GM13977 (cell line): ENCODE data around the gene SHROOM3.

Experiments used
- DNase-seq: peaks from one replicate; pipeline ENCODE4 v3.0.0; 2012; ENCODE audit warnings: low spot score
- CTCF ChIP-seq: IDR thresholded peaks from 2 replicates; pipeline ENCODE4 v1.5.1; 2012; ENCODE audit warnings: mild to moderate bottlenecking, control low read depth; ENCODE audit not compliant: insufficient read depth; ENCODE audit errors: extremely low read depth, missing control alignments
- in situ Hi-C: fragments of 300-500 bp; cut with MboI; formaldehyde crosslinking; loops from one replicate; pipeline ENCODE4 v1.12.0; 2022; ENCODE audit warnings: low sequenced_read_pairs, low pct_unique_long_range_greater_than_20kb, mixed read lengths, inconsistent platforms; ENCODE audit not compliant: unreplicated experiment

Gene SHROOM3

GRCh38 chr4:76772498-76773106 is 337.6 kb downstream of the SHROOM3 start:
- no peak for DNase-seq
- in situ Hi-C loops: no loop called here
- TF ChIP-seq CTCF: no peak

- in situ Hi-C loops: no loop called here
- no peak for TF ChIP-seq CTCF
- DNase-seq: no peak
These were observed 338.7 kb downstream of the SHROOM3 start for GRCh38 chr4:76773766-76774165.

GRCh38 chr4:76779740-76780459 is 344.9 kb downstream of the SHROOM3 start:
- in situ Hi-C loops: no loop called here
- no peak for TF ChIP-seq CTCF
- no peak for DNase-seq

GRCh38 chr4:76780781-76781697 is 346.0 kb downstream of the SHROOM3 start:
- no peak for DNase-seq
- TF ChIP-seq CTCF: no peak
- in situ Hi-C loops: no loop called here

- DNase-seq: peak; percentile 45
- in situ Hi-C loops: no loop called here
These were observed 346.9 kb downstream of the SHROOM3 start for GRCh38 chr4:76781698-76782595.

More at GRCh38 chr4:76781698-76782595, 346.9 kb downstream of the SHROOM3 start:
- no peak for TF ChIP-seq CTCF
